CD4-positive, CD25-positive, alpha-beta regulatory T cell (primary cell): ENCODE results near the gene SLCO4C1. TPM values are rescaled to one million over a fixed set of nuclear protein-coding genes. Genes with fewer than 3 reads are reported as not detected.

Source experiments
- ATAC-seq, 2 donors: fragments of 150-1000 bp; cut with Tn5 transposase; one replicate each; pipeline ENCODE4 v1.10.0; 2021; ENCODE audit warnings: low read depth in 2 of 2, moderate number of reproducible peaks in 2 of 2, moderate library complexity in 1 of 2
- DNase-seq, 3 donors: peaks; one replicate each; pipeline versions ENCODE4 v3.0.0 to v3.0.0-alpha.2; 2012 to 2022; ENCODE audit warnings: mixed read lengths in 1 of 3
- H3K27ac ChIP-seq: one replicate; pipeline ENCODE4 v1.7.0; 2013; ENCODE audit warnings: mild to moderate bottlenecking, low read length; ENCODE audit not compliant: insufficient read depth, poor library complexity, severe bottlenecking
- H3K27me3 ChIP-seq: one replicate; pipeline ENCODE4 v1.7.0; 2013; ENCODE audit warnings: low read length; ENCODE audit not compliant: control insufficient read depth, insufficient read depth
- H3K36me3 ChIP-seq: one replicate; pipeline ENCODE4 v1.7.0; 2013; ENCODE audit warnings: mild to moderate bottlenecking, low read length, moderate library complexity; ENCODE audit not compliant: control insufficient read depth, insufficient read depth
- H3K4me1 ChIP-seq: 2 replicates; pipeline ENCODE4 v1.7.0; 2013; ENCODE audit warnings: mild to moderate bottlenecking, low read length; ENCODE audit not compliant: insufficient read depth, control insufficient read depth, poor library complexity, severe bottlenecking
- H3K4me3 ChIP-seq: one replicate; pipeline ENCODE4 v1.7.0; 2013; ENCODE audit warnings: low read depth, mild to moderate bottlenecking, low read length, moderate library complexity
- H3K9me3 ChIP-seq, 2 experiments: 1 replicate in 1 of 2; 2 replicates in 1 of 2; pipeline ENCODE4 v1.7.0; 2013; ENCODE audit warnings: low read length in 2 of 2, mild to moderate bottlenecking in 1 of 2, moderate library complexity in 1 of 2; ENCODE audit not compliant: control insufficient read depth in 2 of 2
- H3K27ac Mint-ChIP-seq, 3 donors: one replicate each; pipeline ENCODE4 v1.8.0; 2020 to 2022; ENCODE audit warnings: mild to moderate bottlenecking in 3 of 3, mixed read lengths in 3 of 3, moderate library complexity in 2 of 3
- H3K27me3 Mint-ChIP-seq: one replicate; pipeline ENCODE4 v1.8.0; 2022; ENCODE audit warnings: mild to moderate bottlenecking, mixed read lengths
- H3K36me3 Mint-ChIP-seq: one replicate; pipeline ENCODE4 v1.8.0; 2020; ENCODE audit warnings: mixed read lengths
- H3K4me1 Mint-ChIP-seq, 4 donors: one replicate each; pipeline ENCODE4 v1.8.0; 2020 to 2022; ENCODE audit warnings: mixed read lengths in 4 of 4, mild to moderate bottlenecking in 1 of 4
- H3K4me3 Mint-ChIP-seq, 4 donors: one replicate each; pipeline ENCODE4 v1.8.0; 2020 to 2022; ENCODE audit warnings: mild to moderate bottlenecking in 4 of 4, mixed read lengths in 4 of 4, moderate library complexity in 3 of 4
- H3K9me3 Mint-ChIP-seq, 7 donors: one replicate each; pipeline ENCODE4 v1.8.0; 2020 to 2022; ENCODE audit warnings: mixed read lengths in 7 of 7, mild to moderate bottlenecking in 3 of 7, moderate library complexity in 2 of 7
- polyA plus RNA-seq, 4 donors: library from polyadenylated mRNA; unstranded; fragments of 300-500 nt; fragmentation: Illumina TruSeq; gene quantifications; one replicate each; pipeline ENCODE4 v1.2.3, GENCODE V29; 2021
- total RNA-seq: library from RNA; stranded (reverse); gene quantifications from one replicate; pipeline ENCODE4 v1.2.3, GENCODE V29; 2022

The SLCO4C1 gene
- total and polyA plus RNA-seq, 5 donors from 2014 or later, result not detected

- H3K4me1 ChIP-seq, result no peaks in the 10 kb centered on the region
- DNase-seq (no peak), ATAC-seq (no peak)
- H3K36me3 Mint-ChIP-seq, result no peaks in the 10 kb centered on the region
- no peak overlapping the region for H3K27ac ChIP-seq
- no peaks in the 10 kb centered on the region for H3K9me3 ChIP-seq
- H3K36me3 ChIP-seq, result no peaks in the 10 kb centered on the region
- no peaks in the 10 kb centered on the region for H3K27me3 ChIP-seq
- H3K27ac Mint-ChIP-seq, result no peak overlapping the region
- peaks cover 0 to 4% (median 0%) of the 10 kb centered on the region in 7 donors for H3K9me3 Mint-ChIP-seq
- H3K4me3 ChIP-seq, result no peak overlapping the region
- no peak overlapping the region for H3K4me3 Mint-ChIP-seq
- no peaks in the 10 kb centered on the region for H3K27me3 Mint-ChIP-seq
- no peaks in the 10 kb centered on the region for H3K4me1 Mint-ChIP-seq
Observed at GRCh38 chr5:102309586-102309985, 13.5 kb upstream of the SLCO4C1 start.

GRCh38 chr5:102307232-102307631, 11.1 kb upstream of the SLCO4C1 start:
- Histone ChIP-seq H3K4me1 (no peaks in the 10 kb centered on the region), H3K4me3 (no peak overlapping the region), H3K27ac (no peak overlapping the region), H3K27me3 (no peaks in the 10 kb centered on the region), H3K36me3 (no peaks in the 10 kb centered on the region), H3K9me3 (no peaks in the 10 kb centered on the region)
- DNase-seq, result no peak
- H3K27ac Mint-ChIP-seq, result no peak overlapping the region
- H3K4me3 Mint-ChIP-seq, result no peak overlapping the region
- H3K4me1 Mint-ChIP-seq, result no peaks in the 10 kb centered on the region
- H3K9me3 Mint-ChIP-seq, result peaks cover 0 to 4% (median 0%) of the 10 kb centered on the region in 7 donors
- no peaks in the 10 kb centered on the region for H3K27me3 Mint-ChIP-seq
- ATAC-seq, result no peak
- no peaks in the 10 kb centered on the region for H3K36me3 Mint-ChIP-seq

GRCh38 chr5:102306121-102306520, 10.0 kb upstream of the SLCO4C1 start:
- no peaks in the 10 kb centered on the region for H3K4me1 Mint-ChIP-seq
- H3K27me3 Mint-ChIP-seq, result no peaks in the 10 kb centered on the region
- ATAC-seq (no peak), DNase-seq (no peak)
- no peaks in the 10 kb centered on the region for H3K36me3 Mint-ChIP-seq
- no peak overlapping the region for H3K27ac Mint-ChIP-seq
- no peak overlapping the region for H3K4me3 Mint-ChIP-seq
- Histone ChIP-seq H3K36me3 (no peaks in the 10 kb centered on the region), H3K4me1 (no peaks in the 10 kb centered on the region), H3K9me3 (no peaks in the 10 kb centered on the region), H3K27me3 (no peaks in the 10 kb centered on the region), H3K27ac (no peak overlapping the region), H3K4me3 (no peak overlapping the region)
- peaks cover 0 to 2% (median 0%) of the 10 kb centered on the region in 7 donors for H3K9me3 Mint-ChIP-seq

- ATAC-seq, result no peak
- H3K9me3 Mint-ChIP-seq, result no peaks in the 10 kb centered on the region
- Histone ChIP-seq H3K27me3 (peaks cover 2% of the 10 kb centered on the region), H3K4me3 (no peak overlapping the region), H3K9me3 (no peaks in the 10 kb centered on the region), H3K27ac (no peak overlapping the region), H3K36me3 (no peaks in the 10 kb centered on the region), H3K4me1 (peaks cover 7% of the 10 kb centered on the region)
- H3K27me3 Mint-ChIP-seq, result peaks cover 5% of the 10 kb centered on the region
- H3K4me3 Mint-ChIP-seq, result peak overlapping the region in 2 of 4 donors; percentile 62 to 77
- H3K27ac Mint-ChIP-seq, result no peak overlapping the region
- peaks cover 0 to 19% (median 5%) of the 10 kb centered on the region in 4 donors for H3K4me1 Mint-ChIP-seq
- H3K36me3 Mint-ChIP-seq, result no peaks in the 10 kb centered on the region
- no peak for DNase-seq
Observed at GRCh38 chr5:102295534-102296177, 428 bp downstream of the SLCO4C1 start.

- Histone ChIP-seq H3K4me3 (no peak overlapping the region), H3K9me3 (no peaks in the 10 kb centered on the region), H3K27me3 (peaks cover 2% of the 10 kb centered on the region), H3K36me3 (no peaks in the 10 kb centered on the region), H3K4me1 (peaks cover 7% of the 10 kb centered on the region), H3K27ac (no peak overlapping the region)
- Mint-ChIP-seq H3K4me3 (peak overlapping the region in 2 of 4 donors; percentile 8 to 62), H3K27me3 (peaks cover 5% of the 10 kb centered on the region), H3K27ac (no peak overlapping the region), H3K36me3 (no peaks in the 10 kb centered on the region), H3K4me1 (peaks cover 0 to 19% (median 5%) of the 10 kb centered on the region in 4 donors), H3K9me3 (no peaks in the 10 kb centered on the region)
- DNase-seq (no peak), ATAC-seq (no peak)
Observed at GRCh38 chr5:102294886-102295395, 1.1 kb downstream of the SLCO4C1 start.

- Mint-ChIP-seq H3K36me3 (no peaks in the 10 kb centered on the region), H3K4me3 (no peak overlapping the region), H3K4me1 (peaks cover 0 to 2% (median 0%) of the 10 kb centered on the region in 4 donors), H3K27ac (no peak overlapping the region), H3K27me3 (no peaks in the 10 kb centered on the region), H3K9me3 (peaks cover 0 to 1% (median 0%) of the 10 kb centered on the region in 7 donors)
- no peak for ATAC-seq
- no peaks in the 10 kb centered on the region for H3K9me3 ChIP-seq
- no peak overlapping the region for H3K4me3 ChIP-seq
- no peaks in the 10 kb centered on the region for H3K4me1 ChIP-seq
- no peaks in the 10 kb centered on the region for H3K27me3 ChIP-seq
- no peak overlapping the region for H3K27ac ChIP-seq
- DNase-seq, result no peak
- no peaks in the 10 kb centered on the region for H3K36me3 ChIP-seq
Observed at GRCh38 chr5:102290004-102290403, 6.1 kb downstream of the SLCO4C1 start.

- no peak for DNase-seq
- H3K9me3 ChIP-seq, result no peaks in the 10 kb centered on the region
- Mint-ChIP-seq H3K27ac (no peak overlapping the region), H3K4me1 (no peaks in the 10 kb centered on the region), H3K9me3 (peaks cover 0 to 1% (median 0%) of the 10 kb centered on the region in 7 donors), H3K27me3 (no peaks in the 10 kb centered on the region), H3K36me3 (no peaks in the 10 kb centered on the region), H3K4me3 (no peak overlapping the region)
- no peak overlapping the region for H3K4me3 ChIP-seq
- no peaks in the 10 kb centered on the region for H3K27me3 ChIP-seq
- H3K36me3 ChIP-seq, result no peaks in the 10 kb centered on the region
- no peak overlapping the region for H3K27ac ChIP-seq
- no peak for ATAC-seq
- H3K4me1 ChIP-seq, result no peaks in the 10 kb centered on the region
Observed at GRCh38 chr5:102289251-102289899, 6.7 kb downstream of the SLCO4C1 start.
